ENCODE results near the gene NACAD.

Gene NACAD

DNA sequence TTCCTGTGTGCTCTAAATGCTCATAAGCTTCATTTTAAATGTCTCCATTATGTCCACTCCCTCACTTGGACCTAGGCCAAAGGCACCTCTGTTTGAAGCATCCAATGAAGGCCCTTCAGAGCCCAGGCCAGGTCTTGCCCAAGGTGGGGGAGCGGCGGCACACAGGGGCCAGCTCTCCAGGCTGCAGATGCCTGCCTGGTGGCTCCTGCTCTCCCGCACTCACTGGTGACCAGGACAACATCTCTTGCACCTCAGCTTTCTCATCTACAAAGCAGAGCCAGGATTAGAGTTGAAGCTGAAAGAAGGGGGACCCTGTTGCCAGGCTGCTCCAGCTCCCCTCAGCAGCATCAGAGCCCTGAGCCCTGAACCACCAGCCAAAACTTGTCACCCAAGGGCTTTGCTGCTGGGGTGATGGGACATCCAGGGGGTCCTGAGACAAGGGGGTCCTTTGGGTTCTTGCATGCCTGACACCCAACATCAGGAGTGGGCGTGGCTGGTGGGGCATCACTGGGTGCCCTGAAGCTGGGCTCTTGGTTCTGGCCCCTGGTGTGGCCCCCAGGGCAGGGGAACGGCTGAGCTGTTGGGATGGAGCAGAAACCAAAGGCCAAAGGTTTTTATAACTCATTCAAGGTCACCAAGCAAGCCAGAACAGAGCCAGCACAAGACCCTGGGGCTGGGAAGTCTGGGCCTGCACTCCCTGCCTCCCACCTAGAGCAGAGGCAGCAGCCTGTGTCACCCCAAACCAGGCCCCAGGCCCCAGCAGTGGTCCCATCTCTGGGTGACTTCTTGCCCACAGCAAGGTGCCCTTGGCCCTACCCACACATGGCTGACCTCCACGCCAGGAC lies 1.2 kb downstream of the NACAD start:
- DNase-seq: no peak

DNA sequence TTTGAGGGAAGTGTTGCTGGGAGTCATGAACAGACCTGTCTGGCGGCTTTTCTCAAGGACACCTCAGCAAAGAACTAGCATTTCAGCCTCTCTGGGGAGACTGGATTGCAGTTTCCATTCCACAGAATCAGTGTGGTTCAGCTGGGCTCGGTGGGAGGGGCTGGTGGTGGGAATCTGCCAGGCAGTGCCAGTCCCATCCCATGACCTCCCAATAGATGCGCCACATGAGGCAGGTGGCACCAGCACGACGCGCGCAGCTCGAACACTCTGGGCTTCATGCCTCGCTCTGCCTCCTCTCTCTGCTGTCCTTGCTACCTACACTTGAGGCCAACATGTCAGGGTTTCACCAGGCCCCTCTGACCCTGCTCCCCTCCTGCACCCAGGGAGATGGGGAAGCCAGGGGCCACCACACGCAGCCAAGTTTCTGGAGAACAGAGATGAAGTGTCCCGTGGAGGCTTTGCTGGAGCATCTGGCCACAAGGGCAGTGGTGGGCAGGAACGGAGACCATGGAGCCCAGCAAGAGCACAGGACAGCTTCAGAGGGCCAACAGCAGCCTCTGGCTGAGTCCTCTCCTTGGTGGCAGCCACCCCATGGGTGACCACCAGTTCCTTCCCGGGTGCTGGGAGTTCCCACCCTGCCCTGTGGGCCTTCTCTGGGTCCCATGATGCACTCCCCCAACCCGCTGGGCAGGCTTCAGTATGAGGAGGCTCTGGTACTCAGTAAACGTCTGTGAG lies 2.3 kb downstream of the NACAD start:
- DNase-seq: no peak

DNA sequence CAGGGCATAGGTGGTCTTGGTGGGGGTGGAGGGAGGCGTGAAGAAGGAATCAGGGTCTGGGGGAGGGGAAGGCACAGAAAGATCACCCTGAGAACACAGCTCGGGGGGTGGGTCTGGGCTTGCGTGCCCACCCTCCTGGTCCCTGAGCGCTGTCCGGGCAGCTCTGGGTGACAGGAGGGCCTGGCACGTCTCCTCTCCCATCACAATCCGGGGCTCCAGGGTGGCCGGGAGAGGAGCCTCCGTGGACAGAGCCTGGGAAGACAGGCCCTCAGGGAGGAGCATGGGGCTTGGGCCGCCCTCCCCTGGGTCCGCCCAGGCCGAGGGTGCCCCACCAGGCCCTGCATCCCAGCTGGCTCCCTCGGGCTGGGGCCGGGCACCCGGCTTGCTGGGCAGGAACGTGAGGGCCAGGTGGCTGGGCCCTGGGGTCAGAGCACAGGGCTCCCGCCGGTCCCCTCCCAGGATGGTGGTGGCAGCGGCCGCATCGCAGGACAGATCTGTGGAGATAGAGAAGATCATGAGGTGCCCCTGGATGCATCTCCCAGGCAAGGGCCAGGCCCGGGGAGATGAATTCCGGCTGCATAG lies 3.1 kb downstream of the NACAD start:
- no peak for DNase-seq

DNA sequence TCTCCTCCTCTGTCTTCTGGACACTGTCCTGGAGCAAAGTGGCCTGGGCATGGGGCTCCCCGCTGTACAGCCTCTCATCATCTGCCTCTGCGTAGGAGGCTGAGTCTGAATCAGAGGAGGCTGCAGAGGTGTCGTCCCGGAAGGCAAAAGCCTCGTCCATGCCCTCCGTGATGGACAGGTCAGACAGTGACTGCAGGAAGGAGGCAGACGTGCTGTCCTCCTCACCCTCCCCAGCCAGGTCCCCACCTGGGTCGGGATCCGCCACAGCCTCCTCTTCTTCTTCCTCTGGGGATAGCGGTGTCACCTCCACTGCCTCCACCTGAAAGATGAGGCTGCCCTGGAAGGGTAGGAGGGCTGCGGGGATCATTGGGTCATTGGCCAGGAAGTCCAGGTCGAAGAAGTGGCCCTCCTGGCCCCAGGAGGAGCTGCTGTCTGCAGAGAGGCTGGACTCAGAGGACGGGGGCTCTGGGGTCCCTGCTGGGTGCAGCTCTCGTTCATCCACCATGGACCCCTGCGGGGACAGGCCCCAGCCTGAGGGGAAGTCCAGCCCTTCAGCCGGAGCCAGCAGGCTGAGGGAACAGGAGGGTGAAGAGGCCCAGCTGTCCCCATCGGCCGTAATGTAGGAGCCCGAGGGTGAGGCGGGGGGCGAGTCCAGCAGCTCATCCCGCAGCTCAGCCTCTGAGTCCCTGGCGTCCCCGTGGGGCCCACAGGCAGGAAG lies 3.7 kb downstream of the NACAD start:
- DNase-seq: no peak

DNA sequence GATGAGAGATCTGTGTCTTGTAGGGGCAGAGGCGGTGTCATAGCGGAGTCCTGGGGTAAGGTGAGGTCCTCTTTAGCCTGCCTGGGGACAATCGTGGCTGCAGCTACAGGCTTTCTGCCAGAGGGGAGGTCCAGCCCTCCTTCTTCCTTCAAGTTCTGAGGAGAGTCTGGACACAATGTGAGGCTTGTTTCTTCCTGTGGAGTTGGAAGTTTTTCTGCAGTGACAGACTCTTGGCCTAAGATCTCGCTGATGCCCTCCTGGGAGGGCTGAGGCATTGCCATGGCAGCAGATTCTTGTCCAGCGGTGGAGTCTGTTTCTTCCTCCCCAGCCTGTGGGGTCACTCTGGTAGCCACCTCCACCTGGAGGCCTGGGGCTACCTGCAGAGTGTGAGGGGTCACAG lies 4.4 kb downstream of the NACAD start:
- no peak for DNase-seq

DNA sequence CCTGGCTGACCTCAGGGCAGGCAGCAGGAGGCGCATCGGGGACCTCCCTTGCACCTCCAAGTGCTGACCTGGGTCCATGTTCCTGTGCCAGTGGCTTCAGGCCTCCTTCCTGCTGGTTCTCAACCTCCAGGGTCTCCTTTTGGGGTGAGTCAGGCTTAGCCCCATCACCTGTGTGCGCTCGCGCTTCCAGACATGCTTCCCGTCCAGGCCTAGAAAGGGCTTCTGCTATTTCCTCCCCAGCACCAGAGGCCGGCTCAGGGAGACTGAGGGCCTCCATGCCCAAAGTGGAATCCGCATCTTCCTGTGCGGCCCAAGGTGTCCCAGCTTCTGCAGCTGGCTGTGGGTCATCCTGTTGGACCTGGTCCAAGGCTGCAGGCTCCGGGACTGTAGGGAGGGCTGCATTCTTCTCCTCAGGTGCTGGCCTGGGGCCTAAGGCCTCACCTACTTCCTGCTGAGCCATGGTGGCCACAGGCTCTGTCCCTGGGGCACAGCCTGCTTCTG lies 5.9 kb downstream of the NACAD start:
- DNase-seq: no peak

DNA sequence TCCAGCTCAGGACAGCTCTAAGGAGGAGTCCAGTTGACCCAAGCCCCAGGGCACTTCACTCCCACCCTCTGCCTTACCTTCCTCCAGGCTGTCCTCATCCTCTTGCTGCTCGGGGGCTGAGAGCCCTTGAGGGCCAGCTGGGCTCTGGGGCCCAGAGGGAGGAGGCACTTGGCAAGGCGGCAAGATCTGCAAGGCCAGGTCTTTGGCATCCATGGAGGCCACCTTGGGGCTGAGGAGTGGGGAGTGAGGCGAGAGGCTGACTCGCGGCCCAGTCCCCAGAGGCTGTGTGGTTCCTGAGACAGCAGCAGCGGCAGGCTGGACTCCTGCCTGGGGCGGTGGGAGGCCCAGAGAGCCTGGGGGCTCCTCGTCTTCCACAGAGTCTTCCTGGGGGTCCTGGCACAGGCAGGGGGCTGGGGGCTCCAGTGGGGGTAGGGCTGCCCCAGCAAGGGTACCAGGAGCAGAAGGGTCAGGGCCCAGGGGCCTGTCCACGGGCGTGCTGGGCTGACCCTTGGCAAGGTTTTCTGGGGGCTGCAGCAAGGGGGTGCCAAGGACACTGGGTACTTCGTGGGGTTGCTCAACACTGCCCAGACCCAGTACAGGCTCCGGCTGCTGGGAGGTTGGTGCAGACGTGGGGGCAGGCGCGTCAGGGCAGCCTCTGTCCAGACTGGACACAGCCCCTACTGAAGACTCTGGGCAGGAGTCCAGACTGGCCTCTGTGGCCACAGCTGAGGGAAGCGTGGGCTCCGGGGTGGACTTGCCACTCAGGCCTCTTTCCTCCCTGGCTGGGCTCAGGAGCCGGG lies 6.5 kb downstream of the NACAD start:
- DNase-seq: no peak

DNA sequence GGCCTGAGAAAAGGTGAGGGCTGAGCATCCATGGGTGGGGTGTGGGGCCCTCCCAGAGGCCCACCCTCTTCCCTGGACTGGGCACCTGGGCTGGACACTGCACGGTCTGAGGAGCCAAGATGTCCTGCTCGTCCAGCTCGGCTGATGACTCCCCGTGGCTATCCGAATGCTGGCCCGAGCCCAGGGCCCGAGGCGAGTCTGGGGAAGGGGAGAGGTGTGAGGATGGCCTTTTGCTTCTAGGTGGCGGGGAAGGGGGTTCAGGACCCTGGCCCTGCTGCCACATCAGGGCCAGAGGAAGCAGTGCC lies 7.1 kb downstream of the NACAD start:
- no peak for DNase-seq

DNA sequence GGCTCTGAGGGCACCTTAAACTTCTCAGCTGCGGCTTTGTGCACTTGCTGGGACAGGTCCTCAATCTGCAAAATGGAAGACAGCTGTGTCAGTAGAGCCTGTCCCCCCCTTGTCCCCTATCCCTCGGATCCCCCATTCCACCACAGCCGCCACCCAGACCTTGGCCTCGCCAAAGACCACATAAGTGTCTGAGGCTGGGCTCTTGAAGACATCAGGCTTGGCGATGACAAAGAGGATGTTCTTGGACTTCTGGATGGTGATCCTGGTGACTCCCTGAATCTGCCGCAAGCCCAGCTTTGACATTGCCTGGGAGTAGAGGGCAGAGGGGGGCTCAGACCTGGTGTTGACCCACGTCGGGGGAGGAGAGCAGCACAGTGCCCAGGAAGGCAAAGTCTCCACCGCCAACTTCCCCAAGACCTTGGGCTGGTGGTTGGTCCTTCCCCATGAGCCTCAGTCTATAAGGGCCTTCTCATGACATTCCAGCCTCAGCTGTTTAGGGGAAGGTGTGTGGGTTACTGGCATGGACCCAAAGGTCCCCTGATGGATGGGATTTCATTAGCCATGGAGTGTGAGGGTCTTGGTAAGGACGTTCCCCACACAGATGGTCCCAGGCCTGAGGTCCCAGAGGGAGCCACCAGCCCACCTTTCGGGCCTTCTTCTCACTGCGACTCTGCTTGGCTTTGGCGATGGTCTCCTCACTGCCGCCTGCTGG lies 7.7 kb downstream of the NACAD start:
- no peak for DNase-seq

DNA sequence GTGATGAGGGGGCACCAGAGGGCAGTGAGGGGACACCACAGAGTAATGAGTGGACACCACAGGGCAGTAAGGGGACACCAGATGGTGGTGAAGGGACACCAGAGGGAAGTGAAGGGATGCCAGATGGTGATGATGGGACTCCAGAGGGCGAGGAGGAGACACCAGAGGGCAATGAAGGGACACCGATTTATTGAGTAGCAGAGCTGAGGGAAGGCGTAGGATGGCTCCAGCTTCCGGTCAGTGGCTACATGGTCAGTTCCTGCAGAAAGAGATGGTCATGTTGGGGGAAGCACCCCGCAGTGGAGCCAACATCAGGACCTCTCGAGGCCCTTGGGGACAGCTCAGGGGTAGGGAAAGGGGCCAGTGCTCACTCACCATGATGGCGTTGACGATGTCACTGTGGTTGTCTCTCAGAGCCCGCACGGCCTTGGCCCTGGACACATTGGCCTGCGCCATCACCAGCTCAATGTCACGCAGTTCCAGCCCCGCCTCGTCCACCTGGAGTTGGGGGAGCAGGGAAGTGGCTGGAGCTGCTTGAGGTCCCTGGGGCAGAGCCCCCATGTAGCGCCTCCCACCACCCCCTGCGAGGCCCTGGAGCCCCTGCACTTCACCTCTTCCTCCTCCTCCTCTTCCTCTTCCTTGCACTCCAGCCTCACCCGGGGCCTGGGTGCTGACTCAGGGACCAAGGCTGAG lies 8.4 kb downstream of the NACAD start:
- no peak for DNase-seq

DNA sequence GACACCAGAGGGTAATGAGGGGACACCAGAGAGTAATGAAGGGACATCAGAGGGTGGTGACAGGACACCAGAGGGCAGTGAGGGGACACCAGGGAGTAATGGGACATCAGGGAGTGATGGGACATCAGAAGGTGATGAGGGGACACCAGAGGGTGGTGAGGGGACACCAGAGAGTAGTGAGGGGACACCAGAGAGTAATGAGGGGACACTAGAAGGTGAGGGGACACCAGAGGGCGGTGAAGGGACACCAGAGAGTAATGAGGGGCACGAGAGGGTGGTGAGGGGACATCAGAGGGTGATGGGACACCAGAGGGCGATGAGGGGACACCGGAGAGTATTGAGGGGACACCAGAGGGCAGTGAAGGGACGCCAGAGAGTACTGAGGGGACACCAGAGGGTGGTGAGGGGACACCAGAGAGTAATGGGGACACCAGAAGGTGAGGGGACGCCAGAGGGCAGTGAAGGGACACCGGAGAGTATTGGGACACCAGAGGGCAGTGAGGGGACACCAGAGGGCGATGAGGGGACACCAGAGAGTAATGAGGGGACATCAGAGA lies 10.6 kb downstream of the NACAD start:
- DNase-seq: no peak

DNA sequence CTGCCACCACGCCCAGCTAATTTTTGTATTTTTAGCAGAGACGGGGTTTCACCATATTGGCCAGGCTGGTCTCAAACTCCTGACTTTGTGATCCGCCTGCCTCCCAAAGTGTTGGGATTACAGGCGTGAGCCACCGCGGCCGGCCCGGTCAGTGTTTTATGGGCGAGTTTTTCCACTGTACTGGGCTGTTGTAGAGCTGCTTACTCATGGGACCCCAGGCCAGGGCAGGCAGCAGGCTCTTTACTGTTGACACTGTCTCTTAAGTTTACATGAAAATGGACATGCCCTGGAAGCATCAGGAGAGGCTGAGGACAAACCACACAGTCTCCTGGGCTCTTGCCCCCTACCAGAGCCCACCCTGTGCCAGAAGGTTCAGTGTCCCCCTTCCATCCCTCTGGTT lies 11.2 kb downstream of the NACAD start:
- no peak for DNase-seq

DNA sequence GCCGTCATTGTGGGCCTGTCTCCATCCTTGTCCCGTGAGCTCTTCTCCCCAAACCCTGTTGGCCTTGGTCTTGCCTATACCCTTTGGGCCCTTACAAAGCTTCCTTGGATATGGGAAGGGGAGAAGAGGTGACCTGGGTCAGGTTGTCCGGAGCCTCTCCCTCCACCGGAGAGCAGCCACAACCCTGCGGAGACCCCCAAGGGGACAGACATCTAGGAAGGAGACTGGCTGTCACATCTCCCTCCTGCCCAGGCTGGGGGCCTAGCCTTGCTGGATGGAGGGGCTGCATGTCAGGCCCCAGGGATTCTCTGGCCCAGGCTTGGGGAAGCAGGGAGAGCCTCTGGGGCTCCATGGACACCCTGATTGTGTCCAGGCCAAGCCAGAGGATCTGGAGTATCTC lies 11.8 kb downstream of the NACAD start:
- no peak for DNase-seq

DNA sequence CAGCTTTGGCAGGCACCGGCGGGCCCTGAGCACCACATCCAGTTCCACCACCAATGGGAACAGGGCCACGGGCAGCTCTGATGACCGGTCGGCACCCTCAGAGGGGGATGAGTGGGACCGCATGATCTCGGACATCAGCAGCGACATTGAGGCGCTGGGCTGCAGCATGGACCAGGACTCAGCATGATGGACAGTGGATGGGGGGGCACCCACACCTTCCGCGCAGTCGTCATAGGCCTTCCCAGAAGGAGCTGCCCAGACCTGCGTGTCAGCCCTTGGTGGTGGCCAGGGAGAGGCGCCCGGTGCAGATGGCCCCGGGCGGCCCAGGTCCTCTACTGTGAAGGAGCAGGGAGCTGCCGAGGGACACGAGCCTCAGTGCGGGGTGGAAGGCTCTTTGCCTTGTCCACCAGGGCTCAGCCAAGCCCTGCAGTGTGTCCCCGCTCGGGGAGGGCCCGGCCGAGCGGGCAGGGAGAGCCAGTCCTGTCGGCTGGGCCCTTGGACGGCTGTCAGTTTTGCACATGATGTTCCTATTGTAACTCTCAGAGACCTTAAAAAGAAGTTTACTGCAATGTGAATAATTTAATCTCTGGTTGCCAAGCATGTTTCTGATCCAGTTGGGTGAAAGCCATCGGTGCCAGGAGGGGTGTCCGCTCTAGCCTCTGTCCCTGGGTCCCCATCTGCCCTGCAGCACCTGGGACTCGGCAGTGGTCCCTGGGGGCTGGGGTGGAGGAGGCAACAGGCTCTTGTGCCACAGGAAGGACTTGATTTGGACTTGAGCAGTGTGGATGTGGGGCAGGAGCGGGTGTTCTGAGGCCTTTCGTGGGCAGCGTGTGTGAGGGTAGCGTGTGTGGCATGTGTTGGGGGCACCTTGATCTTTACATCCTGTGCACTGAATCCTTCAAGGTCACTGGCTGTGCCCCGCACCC lies 12.6 kb downstream of the NACAD start:
- DNase-seq: no peak

DNA sequence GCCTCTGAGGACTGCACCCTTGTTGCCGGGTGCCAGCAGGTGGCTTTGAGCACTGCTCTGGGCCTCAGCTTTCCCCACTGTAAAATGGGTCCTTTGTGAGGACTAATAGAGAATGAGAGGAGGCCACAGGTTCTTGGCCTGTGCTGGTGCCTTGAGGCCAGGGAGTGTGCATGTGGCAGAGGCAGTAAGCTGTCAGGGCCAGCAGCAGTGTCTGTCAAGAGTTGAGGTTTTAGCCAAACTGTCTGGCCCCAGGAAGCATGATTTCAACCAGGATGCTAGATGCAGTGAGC lies 13.5 kb downstream of the NACAD start:
- no peak for DNase-seq

DNA sequence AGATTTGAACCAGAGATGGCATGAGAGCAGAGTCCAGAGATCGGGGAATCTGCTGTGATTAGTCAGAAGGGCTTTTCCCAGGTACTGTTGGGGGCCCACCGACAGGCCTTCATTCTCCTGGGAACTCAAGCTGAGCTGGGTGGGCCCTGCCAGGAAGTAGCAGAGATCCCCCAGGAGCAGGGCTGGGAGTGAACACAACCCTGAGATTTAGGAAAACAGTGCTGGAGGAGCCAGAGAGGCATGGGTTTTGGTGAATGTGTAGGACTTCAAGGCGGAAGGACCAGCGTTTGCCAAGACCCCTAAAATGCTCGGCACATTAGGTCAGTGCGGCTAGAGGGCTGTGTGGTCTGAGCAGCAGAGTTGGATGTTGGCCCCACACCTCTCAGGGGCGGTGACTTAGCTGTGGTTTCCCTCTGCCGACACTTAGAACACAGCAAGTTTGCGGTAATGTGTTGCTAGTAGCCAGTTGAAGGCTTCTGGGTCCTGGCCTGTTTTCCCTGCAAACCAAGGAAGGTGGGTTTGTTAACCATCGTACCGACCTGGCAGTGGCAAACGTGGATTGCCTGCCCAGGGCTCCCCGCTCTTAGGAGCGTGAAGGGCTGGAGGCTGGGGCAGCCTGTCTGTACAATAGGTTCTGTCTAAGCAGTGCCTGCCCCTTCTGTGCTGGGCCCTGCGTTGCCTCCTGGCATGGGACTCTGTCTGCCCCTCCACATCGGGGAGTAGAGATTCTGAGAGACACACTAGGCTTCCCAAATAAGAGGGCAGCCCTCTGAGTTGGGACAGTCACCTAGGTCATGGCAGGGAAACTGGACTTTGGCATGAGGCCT lies 14.0 kb downstream of the NACAD start:
- no peak for DNase-seq

DNA sequence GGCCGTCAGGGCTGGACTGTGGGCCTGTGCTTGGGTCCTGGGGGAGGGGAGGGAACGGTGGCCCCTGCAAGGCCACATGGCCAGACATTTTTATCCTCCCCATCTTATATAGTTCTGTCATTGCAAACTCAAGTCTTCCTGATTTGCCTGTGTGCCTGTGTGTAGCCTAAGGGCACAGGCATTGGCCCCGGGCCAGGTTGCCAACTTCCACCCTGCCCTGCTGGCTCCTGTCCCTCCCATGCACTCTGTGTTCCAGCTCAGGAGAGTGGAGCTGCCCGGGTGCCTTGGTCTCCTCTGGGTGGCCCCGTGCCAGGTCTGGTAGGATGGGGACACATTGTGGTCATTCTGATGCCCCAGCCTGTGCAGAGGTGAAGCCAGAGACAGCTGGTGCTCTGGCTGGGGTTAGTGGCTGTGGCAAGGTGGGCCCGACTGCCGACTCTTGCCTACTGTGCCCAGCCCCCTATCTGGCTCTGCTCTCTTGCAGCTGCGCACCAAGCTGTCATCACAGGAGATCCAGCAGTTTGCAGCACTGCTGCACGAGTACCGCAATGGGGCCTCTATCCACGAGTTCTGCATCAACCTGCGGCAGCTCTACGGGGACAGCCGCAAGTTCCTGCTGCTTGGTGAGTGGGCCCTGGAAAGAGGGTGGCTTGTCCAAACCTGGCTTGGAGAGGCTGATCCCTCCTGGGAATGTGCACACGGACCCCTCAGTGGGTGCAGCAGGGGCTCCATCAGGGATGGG lies 14.8 kb downstream of the NACAD start:
- no peak for DNase-seq

DNA sequence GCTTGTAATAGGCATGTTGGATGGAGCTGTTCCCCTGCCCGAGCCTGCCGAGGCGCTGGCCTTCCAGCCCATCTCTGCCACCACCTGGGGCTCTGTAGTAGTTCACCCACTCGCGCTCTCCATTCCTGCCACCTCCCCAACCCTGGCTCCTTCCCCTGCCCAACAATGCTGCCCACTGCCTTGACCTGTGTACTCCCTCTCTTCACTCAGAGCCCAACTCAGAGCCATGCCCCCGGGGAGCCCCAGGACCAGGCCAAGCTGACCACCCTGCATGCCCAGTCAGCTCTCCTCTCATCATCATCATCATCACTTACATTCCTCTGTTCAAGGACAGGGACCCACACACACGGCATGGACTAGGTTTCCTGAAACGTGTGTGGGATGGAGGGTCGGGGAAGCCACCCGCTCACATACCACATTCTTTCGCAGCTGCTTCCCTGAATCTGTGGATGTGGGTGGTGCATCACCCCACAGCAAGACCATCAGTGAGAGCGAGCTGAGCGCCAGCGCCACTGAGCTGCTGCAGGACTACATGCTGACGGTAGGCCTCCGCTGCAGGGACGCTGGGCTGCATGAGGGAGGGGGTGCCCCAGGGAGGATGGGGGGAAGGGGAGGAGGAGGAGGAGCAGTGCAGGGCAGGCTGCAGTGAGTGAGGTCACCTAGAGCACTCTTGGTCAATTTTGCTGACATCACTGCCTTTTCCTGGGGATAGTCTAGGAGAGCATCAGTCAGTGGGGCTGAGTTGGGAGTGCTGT lies 15.6 kb downstream of the NACAD start:
- DNase-seq: no peak

Measured in NCI-H748 treated with DMSO at 0.1 percent for 48 hours (cell line).